Common myeloid progenitor, CD34-positive (primary cell): ENCODE data around the gene MEX3D.
A peak's percentile ranks its signal among the peaks of the same experiment; 100 is the strongest.

ENCODE experiments used
- CTCF ChIA-PET: fragments of 350-600 bp; sonication (Branson Sonifier 250); formaldehyde crosslinking; loops from one replicate; lab custom pipeline; 2021; ENCODE audit warnings: antibody characterized with exemption; lab: Charles Lee
- POLR2A ChIA-PET: fragments of 350-600 bp; sonication (Branson Sonifier 250); formaldehyde crosslinking; loops from one replicate; lab custom pipeline; 2021; ENCODE audit warnings: antibody characterized with exemption; lab: Charles Lee
- DNase-seq, 3 donors: peaks; one replicate each; pipeline versions ENCODE4 v3.0.0 to v3.0.0-alpha.2; 2013
- H3K27ac ChIP-seq, 2 experiments: 1 replicate in 1 of 2; 2 replicates in 1 of 2; pipeline ENCODE4 v1.7.0; 2013; ENCODE audit warnings: inconsistent platforms in 2 of 2, low read length in 2 of 2, mild to moderate bottlenecking in 2 of 2, low read depth in 1 of 2, moderate library complexity in 1 of 2; ENCODE audit not compliant: severe bottlenecking in 2 of 2, insufficient read depth in 1 of 2, poor library complexity in 1 of 2
- H3K27me3 ChIP-seq, 5 experiments: replicated peaks in 2 of 5; 1 replicate in 3 of 5; 2 replicates in 2 of 5; pipeline versions ENCODE4 v1.6.1 to v1.7.0; 2013; ENCODE audit warnings: low read length in 4 of 5, mild to moderate bottlenecking in 2 of 5, moderate library complexity in 2 of 5, inconsistent platforms in 1 of 5; ENCODE audit not compliant: insufficient read depth in 5 of 5, control insufficient read depth in 4 of 5
- H3K36me3 ChIP-seq, 4 experiments: 1 replicate in 2 of 4; 2 replicates in 2 of 4; pipeline versions ENCODE4 v1.6.1 to v1.7.0; 2013; ENCODE audit warnings: low read length in 3 of 4, control low read depth in 1 of 4, mild to moderate bottlenecking in 1 of 4; ENCODE audit not compliant: control insufficient read depth in 4 of 4, insufficient read depth in 4 of 4
- H3K4me1 ChIP-seq, 4 experiments: 1 replicate in 3 of 4; 2 replicates in 1 of 4; pipeline versions ENCODE4 v1.6.1 to v1.7.1; 2013; ENCODE audit warnings: low read length in 3 of 4, mild to moderate bottlenecking in 3 of 4, control low read depth in 1 of 4, inconsistent platforms in 1 of 4, moderate library complexity in 1 of 4; ENCODE audit not compliant: control insufficient read depth in 4 of 4, insufficient read depth in 4 of 4; ENCODE audit errors: control extremely low read depth in 1 of 4
- H3K4me3 ChIP-seq, 7 experiments: 1 replicate in 4 of 7; 2 replicates in 3 of 7; pipeline versions ENCODE4 v1.5.1 to v1.7.0; 2013; ENCODE audit warnings: mild to moderate bottlenecking in 7 of 7, low read length in 6 of 7, moderate library complexity in 6 of 7, inconsistent platforms in 2 of 7, low read depth in 2 of 7, control low read depth in 1 of 7; ENCODE audit not compliant: insufficient read depth in 4 of 7, control insufficient read depth in 1 of 7; ENCODE audit errors: extremely low read depth in 1 of 7
- H3K9me3 ChIP-seq, 5 experiments: 1 replicate in 4 of 5; 2 replicates in 1 of 5; pipeline versions ENCODE4 v1.6.1 to v1.7.1; 2013; ENCODE audit warnings: low read length in 4 of 5, mild to moderate bottlenecking in 2 of 5, inconsistent platforms in 1 of 5, low read depth in 1 of 5, moderate library complexity in 1 of 5; ENCODE audit not compliant: control insufficient read depth in 4 of 5, insufficient read depth in 2 of 5; ENCODE audit errors: control extremely low read depth in 1 of 5
- WGBS: methylation state at CpG from one replicate; pipeline ENCODE4 v1.1.5; 2013; ENCODE audit not compliant: insufficient coverage; 5-methylcytosine and 5-hydroxymethylcytosine counted together

Gene MEX3D

DNA sequence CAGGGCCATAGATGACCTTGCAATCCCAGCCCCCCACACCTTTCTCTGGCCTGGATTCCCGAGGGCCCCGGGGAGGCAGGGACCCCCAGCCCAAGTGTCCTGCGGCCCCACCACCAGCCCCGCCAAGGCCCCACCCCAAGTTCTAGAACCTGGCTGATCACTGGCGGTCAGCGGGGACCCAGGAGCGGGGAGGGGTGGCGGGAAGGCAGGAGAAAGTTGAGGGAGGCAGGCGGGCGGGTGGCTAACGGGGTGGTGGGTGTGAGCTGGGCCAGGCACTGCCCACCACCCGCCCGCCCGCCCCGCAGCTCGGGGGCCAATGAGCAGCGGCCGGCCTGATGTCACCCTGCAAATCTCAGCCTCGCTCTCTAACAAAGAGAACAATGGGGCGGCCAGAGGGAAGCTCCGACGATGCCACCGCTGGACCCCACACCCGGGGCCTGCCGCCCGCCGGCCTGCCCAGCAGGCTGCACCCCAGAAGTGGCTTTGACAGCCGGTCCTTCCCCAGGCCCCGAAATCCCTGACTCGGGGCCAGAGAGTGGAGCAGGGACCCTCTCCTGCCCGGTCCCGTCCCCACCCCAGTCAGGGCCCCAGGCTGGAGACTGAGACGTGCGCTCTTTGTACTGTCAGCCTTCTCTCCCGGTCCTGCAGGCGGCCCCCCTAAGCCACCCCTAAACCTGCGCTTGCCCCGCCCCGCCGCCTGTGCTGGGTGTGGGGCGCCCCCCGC is 1.6 kb downstream of the MEX3D start:
- CTCF ChIA-PET, result no interaction called here
- POLR2A ChIA-PET, result no interaction called here
- peaks cover 0 to 14% (median 6%) of the 10 kb centered on the region in 4 experiments for H3K4me1 ChIP-seq
- no peak for DNase-seq
- 45% methylated on average over 31 of the region's 42 CpGs for WGBS
- H3K36me3 ChIP-seq, result no peaks in the 10 kb centered on the region
- peak overlapping the region in 5 of 7 experiments; percentile 2 to 54 (median 46) for H3K4me3 ChIP-seq
- H3K9me3 ChIP-seq, result peaks cover 0 to 1% (median 0%) of the 10 kb centered on the region in 5 experiments
- no peak overlapping the region for H3K27ac ChIP-seq
- H3K27me3 ChIP-seq, result peaks cover 0 to 22% (median 5%) of the 10 kb centered on the region in 5 experiments

DNA sequence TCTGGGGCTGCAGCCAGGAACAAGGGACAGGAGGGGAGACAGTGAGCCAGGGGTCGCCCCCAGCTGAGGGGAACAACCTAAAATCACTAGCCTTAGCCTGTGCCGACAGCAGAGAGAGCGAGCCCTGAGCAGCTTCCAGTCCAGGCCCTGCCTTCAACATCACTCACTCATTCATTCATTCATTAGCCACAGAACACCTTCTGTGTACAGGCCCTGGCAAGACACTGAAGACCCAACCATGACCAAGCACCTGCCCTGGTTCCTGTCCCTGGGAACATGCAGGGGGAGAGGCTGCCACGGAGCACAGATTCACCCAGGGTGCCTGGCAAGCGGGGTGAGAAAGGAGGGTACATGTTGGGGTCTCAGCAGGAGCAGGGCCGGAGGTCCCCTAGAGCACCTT is 4.9 kb downstream of the MEX3D start:
- Histone ChIP-seq H3K4me3 (no peak overlapping the region), H3K36me3 (no peaks in the 10 kb centered on the region), H3K4me1 (peaks cover 0 to 13% (median 12%) of the 10 kb centered on the region in 4 experiments), H3K27ac (no peak overlapping the region), H3K9me3 (peaks cover 0 to 1% (median 0%) of the 10 kb centered on the region in 5 experiments), H3K27me3 (peaks cover 0 to 20% (median 5%) of the 10 kb centered on the region in 5 experiments)
- POLR2A ChIA-PET, result no interaction called here
- CTCF ChIA-PET, result interaction anchor here (1.6 kb wide), 1 partner anchor 17 kb away, joined by 6 read pairs; no protein-coding TSS in a partner anchor
- no peak for DNase-seq
- WGBS, result 90% methylated on average over 3 of the region's 6 CpGs

- ChIA-PET CTCF (interaction anchor here (0.9 kb wide), 1 partner anchor 16 kb away, joined by 3 read pairs; no protein-coding TSS in a partner anchor), POLR2A (no interaction called here)
- Histone ChIP-seq H3K4me1 (peaks cover 0 to 8% (median 6%) of the 10 kb centered on the region in 4 experiments), H3K9me3 (peaks cover 0 to 1% (median 0%) of the 10 kb centered on the region in 5 experiments), H3K27ac (no peak overlapping the region), H3K4me3 (no peak overlapping the region), H3K36me3 (no peaks in the 10 kb centered on the region), H3K27me3 (peaks cover 0 to 11% (median 3%) of the 10 kb centered on the region in 5 experiments)
- WGBS, result 88% methylated on average over 15 of the region's 17 CpGs
- no peak for DNase-seq
These were observed 6.8 kb downstream of the MEX3D start for GRCh38 chr19:1561236-1561842.

- POLR2A ChIA-PET, result interaction anchor here (0.6 kb wide), 1 partner anchor 32 kb away, joined by 3 read pairs; the partner anchor contains the start of gene MBD3
These were observed 7.7 kb downstream of the MEX3D start for GRCh38 chr19:1560286-1560882.

DNA sequence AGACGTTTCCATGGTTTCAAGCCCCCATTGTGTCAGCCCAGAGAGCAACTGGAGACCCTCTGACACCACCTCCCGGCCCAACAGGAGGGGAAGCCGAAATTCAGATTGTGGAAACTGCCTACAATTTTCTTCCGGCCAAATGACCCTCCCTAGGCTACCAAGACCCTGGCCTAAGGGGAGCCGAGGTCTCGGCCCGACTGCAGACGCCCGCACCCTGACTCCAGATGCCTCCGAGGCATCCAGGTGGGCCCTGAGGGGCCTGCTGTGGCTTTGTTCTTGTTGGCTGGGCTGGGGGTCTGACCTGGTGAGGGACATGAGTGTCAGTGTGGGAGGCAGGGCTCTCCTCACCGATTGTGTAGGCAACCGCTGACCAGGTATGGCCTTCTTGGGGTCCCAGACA is 9.6 kb downstream of the MEX3D start:
- no peaks in the 10 kb centered on the region for H3K9me3 ChIP-seq
- CTCF ChIA-PET, result interaction anchor here (1.6 kb wide), 1 partner anchor 12 kb away, joined by 6 read pairs; no protein-coding TSS in a partner anchor
- POLR2A ChIA-PET, result no interaction called here
- no peak overlapping the region for H3K27ac ChIP-seq
- no peaks in the 10 kb centered on the region for H3K27me3 ChIP-seq
- H3K4me1 ChIP-seq, result peaks cover 0 to 8% (median 6%) of the 10 kb centered on the region in 4 experiments
- no peaks in the 10 kb centered on the region for H3K36me3 ChIP-seq
- H3K4me3 ChIP-seq, result no peak overlapping the region
- WGBS, result 97% methylated on average over 11 of the region's 12 CpGs
- no peak for DNase-seq

More at GRCh38 chr19:1560286-1560882, 7.7 kb downstream of the MEX3D start:
- H3K27ac ChIP-seq, result no peak overlapping the region
- peaks cover 0 to 1% (median 0%) of the 10 kb centered on the region in 5 experiments for H3K27me3 ChIP-seq
- H3K4me1 ChIP-seq, result peaks cover 0 to 8% (median 6%) of the 10 kb centered on the region in 4 experiments
- peak; percentile 23 to 68 (median 62) for DNase-seq
- H3K4me3 ChIP-seq, result no peak overlapping the region
- CTCF ChIA-PET, result interaction anchor here (1.6 kb wide), 1 partner anchor 14 kb away, joined by 6 read pairs; no protein-coding TSS in a partner anchor
- H3K36me3 ChIP-seq, result no peaks in the 10 kb centered on the region
- WGBS, result 38% methylated on average over 17 of the region's 25 CpGs
- peaks cover 0 to 1% (median 0%) of the 10 kb centered on the region in 5 experiments for H3K9me3 ChIP-seq

GRCh38 chr19:1556390-1557070 is 11.6 kb downstream of the MEX3D start:
- H3K4me1 ChIP-seq, result peaks cover 0 to 8% (median 6%) of the 10 kb centered on the region in 4 experiments
- no peak overlapping the region for H3K4me3 ChIP-seq
- H3K27me3 ChIP-seq, result no peaks in the 10 kb centered on the region
- no peak overlapping the region for H3K27ac ChIP-seq
- DNase-seq, result no peak
- POLR2A ChIA-PET, result no interaction called here
- H3K36me3 ChIP-seq, result no peaks in the 10 kb centered on the region
- no peaks in the 10 kb centered on the region for H3K9me3 ChIP-seq
- 98% methylated on average over 64 of the region's 66 CpGs for WGBS
- CTCF ChIA-PET, result no interaction called here
